Endometrium (tissue), 2 donors: ENCODE data around the gene ADORA1.

Source experiments
- FAIRE-seq: peaks from 2 replicates; lab custom pipeline; 2012; peaks lifted over from hg19 to GRCh38; lab: Jason Lieb, UNC
- donor health status: control.
- donor health status: control.

The ADORA1 gene

DNA sequence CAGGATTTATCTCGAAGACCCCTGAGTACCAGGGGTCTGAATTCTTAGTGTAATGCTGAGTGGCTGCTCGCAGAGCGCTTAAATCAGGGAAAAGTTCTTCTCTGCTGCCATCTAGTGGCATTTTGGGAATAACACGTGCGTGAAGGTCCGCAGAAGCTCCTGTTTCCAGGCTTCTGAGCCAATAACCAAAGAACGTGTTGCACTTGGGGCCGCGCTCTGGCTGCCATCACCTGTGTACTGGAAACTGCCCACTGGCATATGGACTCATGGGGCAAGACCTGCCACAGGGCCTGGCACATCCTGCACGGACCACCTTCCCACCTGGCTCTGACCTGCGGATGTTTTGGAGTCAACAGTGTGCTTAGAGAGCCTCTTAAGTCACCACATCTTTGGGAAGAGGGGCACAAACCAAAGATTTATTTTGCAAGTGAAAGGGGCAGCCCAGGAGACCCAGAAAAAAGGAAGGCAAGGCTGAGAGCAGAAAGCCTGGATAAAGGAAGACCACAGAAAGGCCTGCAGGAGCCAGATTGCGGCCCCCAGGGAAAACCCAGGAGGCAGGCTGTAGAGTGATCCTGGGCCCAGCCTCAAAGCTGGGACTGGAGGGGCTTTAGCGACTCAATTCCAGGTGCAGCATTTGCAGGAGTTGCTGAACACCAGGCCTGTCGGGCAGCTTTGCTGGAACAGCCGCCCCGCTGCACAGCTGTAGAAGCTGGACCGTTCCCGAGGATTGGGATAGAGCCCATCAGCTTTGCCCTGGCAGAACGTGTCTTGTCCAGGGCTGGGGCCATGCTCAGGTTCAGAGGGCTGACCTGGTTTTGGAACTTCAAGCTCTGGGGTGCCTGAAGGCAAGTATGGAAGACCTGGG is 89.0 kb downstream of the ADORA1 start:
- peak; percentile 35 for FAIRE-seq
